ENCODE data around the gene QPCTL.
A peak's percentile ranks its signal among the peaks of the same experiment; 100 is the strongest.

DNA sequence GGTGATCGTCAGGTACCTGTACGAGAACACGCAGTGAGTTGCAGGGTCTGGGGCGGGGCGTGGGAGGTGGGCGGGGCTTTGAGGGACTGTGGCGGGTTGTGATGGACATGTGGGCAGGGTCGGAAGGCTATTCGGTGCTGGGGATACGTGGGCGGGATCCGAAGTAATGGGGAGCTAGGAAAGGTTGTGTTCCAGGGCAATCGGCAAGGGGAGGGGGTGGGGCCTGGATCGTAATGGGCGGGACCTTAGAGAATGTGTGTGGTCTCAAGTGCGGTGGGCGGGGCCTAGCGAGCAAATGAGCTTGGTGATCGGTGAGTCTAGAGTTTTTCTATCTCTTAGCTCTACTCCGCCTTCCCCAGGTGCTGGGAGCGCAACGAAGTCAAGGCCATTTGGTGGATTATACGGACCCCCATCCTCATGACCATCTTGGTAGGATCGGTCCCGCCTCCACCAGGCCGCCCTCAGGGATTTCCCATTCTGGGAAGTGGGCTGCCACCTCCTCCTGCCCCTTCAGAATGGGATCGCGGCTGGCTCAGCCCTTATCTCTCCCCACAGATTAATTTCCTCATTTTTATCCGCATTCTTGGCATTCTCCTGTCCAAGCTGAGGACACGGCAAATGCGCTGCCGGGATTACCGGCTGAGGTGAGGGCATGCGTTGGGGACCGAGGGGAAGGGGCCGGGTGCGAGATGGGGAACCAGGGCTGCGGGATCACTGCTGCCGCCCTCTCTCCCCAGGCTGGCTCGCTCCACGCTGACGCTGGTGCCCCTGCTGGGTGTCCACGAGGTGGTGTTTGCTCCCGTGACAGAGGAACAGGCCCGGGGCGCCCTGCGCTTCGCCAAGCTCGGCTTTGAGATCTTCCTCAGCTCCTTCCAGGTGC lies 14.9 kb upstream of the QPCTL start:
- TF ChIP-seq, protein P1, sequence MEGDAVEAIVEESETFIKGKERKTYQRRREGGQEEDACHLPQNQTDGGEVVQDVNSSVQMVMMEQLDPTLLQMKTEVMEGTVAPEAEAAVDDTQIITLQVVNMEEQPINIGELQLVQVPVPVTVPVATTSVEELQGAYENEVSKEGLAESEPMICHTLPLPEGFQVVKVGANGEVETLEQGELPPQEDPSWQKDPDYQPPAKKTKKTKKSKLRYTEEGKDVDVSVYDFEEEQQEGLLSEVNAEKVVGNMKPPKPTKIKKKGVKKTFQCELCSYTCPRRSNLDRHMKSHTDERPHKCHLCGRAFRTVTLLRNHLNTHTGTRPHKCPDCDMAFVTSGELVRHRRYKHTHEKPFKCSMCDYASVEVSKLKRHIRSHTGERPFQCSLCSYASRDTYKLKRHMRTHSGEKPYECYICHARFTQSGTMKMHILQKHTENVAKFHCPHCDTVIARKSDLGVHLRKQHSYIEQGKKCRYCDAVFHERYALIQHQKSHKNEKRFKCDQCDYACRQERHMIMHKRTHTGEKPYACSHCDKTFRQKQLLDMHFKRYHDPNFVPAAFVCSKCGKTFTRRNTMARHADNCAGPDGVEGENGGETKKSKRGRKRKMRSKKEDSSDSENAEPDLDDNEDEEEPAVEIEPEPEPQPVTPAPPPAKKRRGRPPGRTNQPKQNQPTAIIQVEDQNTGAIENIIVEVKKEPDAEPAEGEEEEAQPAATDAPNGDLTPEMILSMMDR (IDR thresholded peaks at IDR 0.05), result peak in 1 of 6 experiments; percentile 1
- TF ChIP-seq POLR2A (IDR thresholded peaks at IDR 0.05), result no peak

Data from adrenal gland (tissue), 5 donors.